ENCODE results near the gene DACH1. TPM values are rescaled to one million over a fixed set of nuclear protein-coding genes. Genes with fewer than 3 reads are reported as not detected.

Gene DACH1
- total RNA-seq, 3 donors from 2014 or later, result 0.05 to 0.08 TPM; not detected in 1

- Mint-ChIP-seq H3K9me3 (peaks cover under 1% of the 10 kb centered on the region), H3K27me3 (ENCODE audit: low read depth) (no peaks in the 10 kb centered on the region), H3K4me1 (ENCODE audit: low read depth) (no peaks in the 10 kb centered on the region), H3K4me3 (no peak overlapping the region), H3K36me3 (ENCODE audit: insufficient read depth) (no peaks in the 10 kb centered on the region)
- ATAC-seq (no peak), DNase-seq (no peak)
These were observed 107.1 kb downstream of the DACH1 start for GRCh38 chr13:71759651-71760511.

- Mint-ChIP-seq H3K4me1 (ENCODE audit: low read depth) (no peaks in the 10 kb centered on the region), H3K4me3 (no peak overlapping the region), H3K36me3 (ENCODE audit: insufficient read depth) (no peaks in the 10 kb centered on the region), H3K9me3 (no peaks in the 10 kb centered on the region), H3K27me3 (ENCODE audit: low read depth) (no peaks in the 10 kb centered on the region)
- DNase-seq, result no peak
- ATAC-seq, result no peak
These were observed 108.2 kb downstream of the DACH1 start for GRCh38 chr13:71758828-71759227.

- ATAC-seq (no peak), DNase-seq (no peak)
- Mint-ChIP-seq H3K27me3 (ENCODE audit: low read depth) (no peaks in the 10 kb centered on the region), H3K4me1 (ENCODE audit: low read depth) (no peaks in the 10 kb centered on the region), H3K4me3 (no peak overlapping the region), H3K9me3 (no peaks in the 10 kb centered on the region), H3K36me3 (ENCODE audit: insufficient read depth) (no peaks in the 10 kb centered on the region)
These were observed 112.5 kb downstream of the DACH1 start for GRCh38 chr13:71754407-71754974.

- H3K36me3 Mint-ChIP-seq (ENCODE audit: insufficient read depth), result no peaks in the 10 kb centered on the region
- H3K27me3 Mint-ChIP-seq (ENCODE audit: low read depth), result no peaks in the 10 kb centered on the region
- ATAC-seq, result no peak
These were observed 114.1 kb downstream of the DACH1 start for GRCh38 chr13:71752775-71753513.

GRCh38 chr13:71751073-71751472 lies 115.9 kb downstream of the DACH1 start:
- Mint-ChIP-seq H3K4me1 (ENCODE audit: low read depth) (no peaks in the 10 kb centered on the region), H3K4me3 (no peak overlapping the region), H3K27me3 (ENCODE audit: low read depth) (no peaks in the 10 kb centered on the region), H3K36me3 (ENCODE audit: insufficient read depth) (no peaks in the 10 kb centered on the region), H3K9me3 (no peaks in the 10 kb centered on the region)
- DNase-seq (no peak), ATAC-seq (no peak)

More at GRCh38 chr13:71752775-71753513, 114.1 kb downstream of the DACH1 start:
- no peaks in the 10 kb centered on the region for H3K4me1 Mint-ChIP-seq (ENCODE audit: low read depth)
- no peaks in the 10 kb centered on the region for H3K9me3 Mint-ChIP-seq
- DNase-seq, result no peak
- H3K4me3 Mint-ChIP-seq, result no peak overlapping the region

GRCh38 chr13:71730267-71730666 lies 136.7 kb downstream of the DACH1 start:
- no peaks in the 10 kb centered on the region for H3K9me3 Mint-ChIP-seq
- H3K4me3 Mint-ChIP-seq, result no peak overlapping the region
- ATAC-seq, result no peak
- H3K27me3 Mint-ChIP-seq (ENCODE audit: low read depth), result no peaks in the 10 kb centered on the region
- no peak for DNase-seq
- H3K36me3 Mint-ChIP-seq (ENCODE audit: insufficient read depth), result no peaks in the 10 kb centered on the region
- H3K4me1 Mint-ChIP-seq (ENCODE audit: low read depth), result no peaks in the 10 kb centered on the region

GRCh38 chr13:71729441-71729840 lies 137.6 kb downstream of the DACH1 start:
- Mint-ChIP-seq H3K36me3 (ENCODE audit: insufficient read depth) (no peaks in the 10 kb centered on the region), H3K4me3 (no peak overlapping the region), H3K4me1 (ENCODE audit: low read depth) (no peaks in the 10 kb centered on the region), H3K27me3 (ENCODE audit: low read depth) (no peaks in the 10 kb centered on the region), H3K9me3 (no peaks in the 10 kb centered on the region)
- ATAC-seq (no peak), DNase-seq (no peak)

- no peak overlapping the region for H3K4me3 Mint-ChIP-seq
- no peaks in the 10 kb centered on the region for H3K27me3 Mint-ChIP-seq (ENCODE audit: low read depth)
- ATAC-seq (no peak), DNase-seq (no peak)
- no peaks in the 10 kb centered on the region for H3K9me3 Mint-ChIP-seq
- no peaks in the 10 kb centered on the region for H3K4me1 Mint-ChIP-seq (ENCODE audit: low read depth)
- H3K36me3 Mint-ChIP-seq (ENCODE audit: insufficient read depth), result no peaks in the 10 kb centered on the region
These were observed 139.3 kb downstream of the DACH1 start for GRCh38 chr13:71727662-71728061.

- H3K27me3 Mint-ChIP-seq (ENCODE audit: low read depth), result no peaks in the 10 kb centered on the region
- H3K36me3 Mint-ChIP-seq (ENCODE audit: insufficient read depth), result no peaks in the 10 kb centered on the region
- no peak for ATAC-seq
- no peaks in the 10 kb centered on the region for H3K9me3 Mint-ChIP-seq
- H3K4me3 Mint-ChIP-seq, result no peak overlapping the region
- no peak for DNase-seq
- no peaks in the 10 kb centered on the region for H3K4me1 Mint-ChIP-seq (ENCODE audit: low read depth)
These were observed 140.0 kb downstream of the DACH1 start for GRCh38 chr13:71727042-71727441.

GRCh38 chr13:71722206-71722605 lies 144.8 kb downstream of the DACH1 start:
- H3K27me3 Mint-ChIP-seq (ENCODE audit: low read depth), result no peaks in the 10 kb centered on the region

GRCh38 chr13:71721104-71721503 lies 145.9 kb downstream of the DACH1 start:
- Mint-ChIP-seq H3K4me3 (no peak overlapping the region), H3K4me1 (ENCODE audit: low read depth) (no peaks in the 10 kb centered on the region), H3K9me3 (no peaks in the 10 kb centered on the region), H3K36me3 (ENCODE audit: insufficient read depth) (no peaks in the 10 kb centered on the region), H3K27me3 (ENCODE audit: low read depth) (no peaks in the 10 kb centered on the region)
- no peak for DNase-seq
- ATAC-seq, result no peak

More at GRCh38 chr13:71722206-71722605, 144.8 kb downstream of the DACH1 start:
- ATAC-seq (no peak), DNase-seq (no peak)
- H3K4me1 Mint-ChIP-seq (ENCODE audit: low read depth), result no peaks in the 10 kb centered on the region
- no peaks in the 10 kb centered on the region for H3K36me3 Mint-ChIP-seq (ENCODE audit: insufficient read depth)
- H3K4me3 Mint-ChIP-seq, result no peak overlapping the region
- no peaks in the 10 kb centered on the region for H3K9me3 Mint-ChIP-seq

GRCh38 chr13:71718931-71719330 lies 148.1 kb downstream of the DACH1 start:
- no peak for DNase-seq
- Mint-ChIP-seq H3K27me3 (ENCODE audit: low read depth) (no peaks in the 10 kb centered on the region), H3K9me3 (no peaks in the 10 kb centered on the region), H3K4me3 (no peak overlapping the region), H3K4me1 (ENCODE audit: low read depth) (no peaks in the 10 kb centered on the region), H3K36me3 (ENCODE audit: insufficient read depth) (no peaks in the 10 kb centered on the region)
- ATAC-seq, result no peak

- H3K4me1 Mint-ChIP-seq (ENCODE audit: low read depth), result no peaks in the 10 kb centered on the region
- H3K9me3 Mint-ChIP-seq, result no peaks in the 10 kb centered on the region
- ATAC-seq (no peak), DNase-seq (no peak)
- H3K4me3 Mint-ChIP-seq, result no peak overlapping the region
- H3K27me3 Mint-ChIP-seq (ENCODE audit: low read depth), result no peaks in the 10 kb centered on the region
- H3K36me3 Mint-ChIP-seq (ENCODE audit: insufficient read depth), result no peaks in the 10 kb centered on the region
These were observed 152.1 kb downstream of the DACH1 start for GRCh38 chr13:71714802-71715375.

GRCh38 chr13:71712988-71713653 lies 153.9 kb downstream of the DACH1 start:
- H3K27me3 Mint-ChIP-seq (ENCODE audit: low read depth), result no peaks in the 10 kb centered on the region
- ATAC-seq, result no peak
- H3K9me3 Mint-ChIP-seq, result no peaks in the 10 kb centered on the region
- DNase-seq, result no peak
- H3K4me3 Mint-ChIP-seq, result no peak overlapping the region
- no peaks in the 10 kb centered on the region for H3K36me3 Mint-ChIP-seq (ENCODE audit: insufficient read depth)
- H3K4me1 Mint-ChIP-seq (ENCODE audit: low read depth), result no peaks in the 10 kb centered on the region
